ENCODE data around the gene DTD1.

DTD1 gene

DNA sequence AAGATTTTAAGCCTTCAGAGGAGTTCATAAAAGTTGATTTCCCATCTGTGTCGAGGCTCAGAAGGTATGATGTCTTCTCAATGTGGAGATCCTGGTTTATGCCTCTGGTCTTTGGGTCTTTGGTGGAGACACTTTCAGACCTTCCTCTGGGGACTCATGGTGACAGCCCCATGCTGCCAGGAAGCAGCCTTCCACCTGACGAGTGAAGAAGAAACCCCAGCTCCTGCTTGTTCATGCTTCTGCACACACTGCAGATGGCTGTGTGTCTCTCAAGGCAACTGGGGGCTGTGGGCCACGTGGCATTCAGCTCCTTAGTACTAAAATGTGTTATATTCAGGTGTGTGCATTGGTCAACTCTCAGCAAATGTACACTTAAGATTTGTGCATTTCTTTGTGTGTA lies 220.9 kb downstream of the DTD1 start:
- no peak for DNase-seq

DNA sequence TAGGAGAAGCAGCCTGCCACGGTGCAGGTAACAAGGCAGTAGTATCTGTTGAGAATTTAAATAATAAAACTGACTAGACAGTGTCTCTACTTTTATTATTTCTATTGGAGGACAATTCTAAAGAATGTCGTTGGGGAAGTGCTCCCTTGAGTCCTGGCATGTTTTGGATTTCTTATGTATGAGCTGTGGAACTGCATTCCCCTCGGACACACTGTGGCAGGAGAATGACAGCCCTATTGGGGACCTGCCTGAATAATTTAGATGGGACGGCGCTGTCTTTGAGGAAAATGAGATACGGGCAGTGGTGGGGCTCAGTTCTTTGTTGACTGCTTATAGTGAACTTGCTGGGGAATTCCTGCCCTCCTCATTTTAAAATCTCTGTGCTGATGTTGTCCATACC lies 223.3 kb downstream of the DTD1 start:
- DNase-seq, result no peak

DNA sequence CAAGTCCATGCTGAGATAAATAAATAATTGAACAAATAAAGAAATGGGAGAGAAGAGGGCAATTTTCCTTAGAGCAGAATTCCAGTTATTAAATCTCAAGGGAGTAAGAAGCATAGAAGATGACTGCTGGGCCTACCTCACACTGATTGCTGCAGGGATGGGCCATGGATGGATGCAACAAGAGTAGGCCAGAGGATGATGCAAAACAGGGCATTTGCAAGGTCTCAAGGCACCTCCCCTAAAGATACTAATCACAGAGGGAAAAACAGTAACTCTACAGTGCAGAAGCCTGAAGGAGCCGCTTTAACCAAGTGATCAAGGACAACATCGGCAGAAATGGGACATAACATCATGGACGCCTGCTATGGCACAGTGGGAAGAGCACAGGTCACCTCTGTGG lies 224.1 kb downstream of the DTD1 start:
- no peak for DNase-seq

DNA sequence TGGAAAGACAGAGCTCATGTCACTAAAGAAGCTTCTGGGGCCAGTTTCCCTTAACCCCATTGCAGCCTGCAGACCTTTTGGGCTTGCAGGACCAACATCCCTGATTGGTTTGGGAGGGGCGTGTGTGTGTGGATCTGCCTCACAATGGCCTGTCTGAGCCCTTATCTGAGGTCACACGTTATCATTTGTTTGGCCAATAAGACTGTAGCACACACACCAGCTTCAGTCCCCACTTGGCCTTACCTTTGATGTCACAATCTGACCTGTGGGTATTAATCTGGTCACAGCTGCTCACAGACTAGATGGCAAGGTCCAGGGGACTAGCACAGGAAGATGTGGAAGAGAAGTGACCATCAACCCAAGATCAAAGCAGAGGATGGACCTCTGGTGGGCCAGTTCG lies 225.6 kb downstream of the DTD1 start, which contains the start of gene SCP2D1:
Gene SCP2D1, plus strand, starts transcription at position 301 of the 400 bp plus-strand sequence. Its CDS starts 33 bp downstream, at position 334.
- no peak for DNase-seq

DNA sequence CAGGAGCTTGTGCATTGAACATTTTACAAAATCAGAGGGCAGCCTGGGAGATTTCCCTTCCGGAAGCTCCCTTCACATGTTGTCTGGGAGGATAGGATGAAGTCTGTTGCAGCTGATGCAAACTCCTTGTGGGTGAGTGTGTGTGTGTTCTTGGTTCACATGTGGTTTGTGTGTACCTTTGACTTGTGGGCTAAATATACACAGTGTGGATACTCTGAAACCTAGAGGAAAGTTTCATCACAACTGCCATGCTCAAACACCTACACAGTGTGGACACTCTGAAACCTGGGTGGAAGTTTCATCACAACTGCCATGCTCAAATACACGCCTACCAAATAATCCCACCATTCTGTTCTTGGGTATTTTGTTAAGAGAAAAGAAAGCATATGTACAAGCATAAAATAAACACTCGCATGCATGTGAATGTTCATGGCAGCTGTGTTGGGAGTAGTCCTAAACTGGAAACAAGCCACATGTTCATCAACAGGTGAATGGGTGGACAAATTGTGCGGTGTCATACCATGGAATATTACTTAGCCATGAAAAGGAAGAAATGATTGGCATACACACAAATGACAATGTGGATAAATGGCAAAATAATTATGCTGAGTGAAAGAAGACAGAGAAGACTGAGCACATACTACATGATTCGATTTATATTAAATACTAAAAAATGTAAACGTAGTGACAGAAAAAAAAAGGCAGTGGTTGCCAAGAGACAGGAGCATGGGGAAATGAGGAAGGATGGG lies 227.5 kb downstream of the DTD1 start:
- DNase-seq, result no peak

Measured in activated CD4-positive, alpha-beta T cell treated with anti-CD3 and anti-CD28 coated beads, Interleukin-2, amount 50 U/mL, for 1 hour (primary cell).